ENCODE results near the gene EPDR1.

EPDR1 gene

GRCh38 chr7:37918526-37918925, 1.9 kb upstream of the EPDR1 start:
- TF ChIP-seq CTCF (conservative IDR thresholded peaks at IDR 0.05; ENCODE audit: low read length) (peak; percentile 52), EZH2phosphoT487 (IDR thresholded peaks at IDR 0.05; ENCODE audit: borderline replicate concordance) (no peak)
- no peak overlapping the region for H3K9ac ChIP-seq (ENCODE audit: low read depth, low read length, poor library complexity, severe bottlenecking)
- peaks cover 26% of the 10 kb centered on the region for H3K79me2 ChIP-seq (ENCODE audit: insufficient read depth, low read length)
- no peaks in the 10 kb centered on the region for H3K36me3 ChIP-seq (ENCODE audit: insufficient read depth, low read length)
- no peak overlapping the region for H2AFZ ChIP-seq (ENCODE audit: low read length)
- no peaks in the 10 kb centered on the region for H3K27me3 ChIP-seq (ENCODE audit: insufficient read depth, low read length, poor library complexity, severe bottlenecking)
- no peaks in the 10 kb centered on the region for H3K9me2 ChIP-seq (replicated peaks; ENCODE audit: low read depth, low read length)
- no peak overlapping the region for H3K4me3 ChIP-seq (ENCODE audit: low read length, poor library complexity, severe bottlenecking)
- H3F3A ChIP-seq (ENCODE audit: low read depth) = no peaks in the 10 kb centered on the region
- H4K20me1 ChIP-seq (ENCODE audit: insufficient read depth, low read length, poor library complexity, severe bottlenecking) = peaks cover 13% of the 10 kb centered on the region
- H3K4me1 ChIP-seq (ENCODE audit: insufficient read depth, low read length, poor library complexity, severe bottlenecking) = peaks cover 31% of the 10 kb centered on the region
- H3K4me2 ChIP-seq (ENCODE audit: low read depth, low read length, poor library complexity, severe bottlenecking) = no peak overlapping the region
- H3K9me3 ChIP-seq (ENCODE audit: insufficient read depth, low read depth, low read length) = no peaks in the 10 kb centered on the region

- Histone ChIP-seq H3K4me3 (ENCODE audit: low read length, poor library complexity, severe bottlenecking) (peak overlapping the region; percentile 95), H3K4me2 (ENCODE audit: low read depth, low read length, poor library complexity, severe bottlenecking) (peak overlapping the region; percentile 96), H3K27me3 (ENCODE audit: insufficient read depth, low read length, poor library complexity, severe bottlenecking) (no peaks in the 10 kb centered on the region), H3K9me3 (ENCODE audit: insufficient read depth, low read depth, low read length) (0 out of 2 replicates have a peak, but pooled peaks cover 5% of the 10 kb centered on the region), H3K36me3 (ENCODE audit: insufficient read depth, low read length) (no peaks in the 10 kb centered on the region), H2AFZ (ENCODE audit: low read length) (peak overlapping the region; percentile 92), H3F3A (ENCODE audit: low read depth) (no peaks in the 10 kb centered on the region), H3K9ac (ENCODE audit: low read depth, low read length, poor library complexity, severe bottlenecking) (peak overlapping the region; percentile 88), H3K9me2 (replicated peaks; ENCODE audit: low read depth, low read length) (no peaks in the 10 kb centered on the region), H3K79me2 (ENCODE audit: insufficient read depth, low read length) (peaks cover 52% of the 10 kb centered on the region), H4K20me1 (ENCODE audit: insufficient read depth, low read length, poor library complexity, severe bottlenecking) (peaks cover 13% of the 10 kb centered on the region), H3K4me1 (ENCODE audit: insufficient read depth, low read length, poor library complexity, severe bottlenecking) (peaks cover 42% of the 10 kb centered on the region)
- TF ChIP-seq EZH2phosphoT487 (IDR thresholded peaks at IDR 0.05; ENCODE audit: borderline replicate concordance) (no peak), CTCF (conservative IDR thresholded peaks at IDR 0.05; ENCODE audit: low read length) (peak; percentile 50)
Observed at GRCh38 chr7:37920849-37921805, 687 bp downstream of the EPDR1 start.

- H3K79me2 ChIP-seq (ENCODE audit: insufficient read depth, low read length) = peaks cover 59% of the 10 kb centered on the region
- no peak overlapping the region for H2AFZ ChIP-seq (ENCODE audit: low read length)
Observed at GRCh38 chr7:37921876-37922275, 1.4 kb downstream of the EPDR1 start.

More at GRCh38 chr7:37921876-37922275, 1.4 kb downstream of the EPDR1 start:
- peak overlapping the region; percentile 88 for H3K9ac ChIP-seq (ENCODE audit: low read depth, low read length, poor library complexity, severe bottlenecking)
- no peaks in the 10 kb centered on the region for H3K27me3 ChIP-seq (ENCODE audit: insufficient read depth, low read length, poor library complexity, severe bottlenecking)
- peak overlapping the region; percentile 96 for H3K4me2 ChIP-seq (ENCODE audit: low read depth, low read length, poor library complexity, severe bottlenecking)
- peaks cover 18% of the 10 kb centered on the region for H4K20me1 ChIP-seq (ENCODE audit: insufficient read depth, low read length, poor library complexity, severe bottlenecking)
- peaks cover 46% of the 10 kb centered on the region for H3K4me1 ChIP-seq (ENCODE audit: insufficient read depth, low read length, poor library complexity, severe bottlenecking)
- no peaks in the 10 kb centered on the region for H3F3A ChIP-seq (ENCODE audit: low read depth)
- H3K9me2 ChIP-seq (replicated peaks; ENCODE audit: low read depth, low read length) = no peaks in the 10 kb centered on the region
- peak overlapping the region; percentile 95 for H3K4me3 ChIP-seq (ENCODE audit: low read length, poor library complexity, severe bottlenecking)
- no peaks in the 10 kb centered on the region for H3K36me3 ChIP-seq (ENCODE audit: insufficient read depth, low read length)
- H3K9me3 ChIP-seq (ENCODE audit: insufficient read depth, low read depth, low read length) = 0 out of 2 replicates have a peak, but pooled peaks cover 5% of the 10 kb centered on the region
- TF ChIP-seq CTCF (conservative IDR thresholded peaks at IDR 0.05; ENCODE audit: low read length) = no peak
- no peak for TF ChIP-seq EZH2phosphoT487 (IDR thresholded peaks at IDR 0.05; ENCODE audit: borderline replicate concordance)

Data from Loucy (cell line).